ENCODE data around the gene CDKN2A. TPM values are rescaled to one million over a fixed set of nuclear protein-coding genes. Genes with fewer than 3 reads are reported as not detected.

The CDKN2A gene
- total RNA-seq, 4 donors from 2014 or later, result 1.3 to 20.9 (median 2.5) TPM

- no peak for TF ChIP-seq CTCF (IDR thresholded peaks at IDR 0.05; ENCODE audit: low read depth)
Observed at GRCh38 chr9:22036866-22037626, 42.9 kb upstream of the CDKN2A start.

GRCh38 chr9:22035591-22036011 lies 41.4 kb upstream of the CDKN2A start:
- no peak for TF ChIP-seq CTCF (IDR thresholded peaks at IDR 0.05; ENCODE audit: low read depth)

DNA sequence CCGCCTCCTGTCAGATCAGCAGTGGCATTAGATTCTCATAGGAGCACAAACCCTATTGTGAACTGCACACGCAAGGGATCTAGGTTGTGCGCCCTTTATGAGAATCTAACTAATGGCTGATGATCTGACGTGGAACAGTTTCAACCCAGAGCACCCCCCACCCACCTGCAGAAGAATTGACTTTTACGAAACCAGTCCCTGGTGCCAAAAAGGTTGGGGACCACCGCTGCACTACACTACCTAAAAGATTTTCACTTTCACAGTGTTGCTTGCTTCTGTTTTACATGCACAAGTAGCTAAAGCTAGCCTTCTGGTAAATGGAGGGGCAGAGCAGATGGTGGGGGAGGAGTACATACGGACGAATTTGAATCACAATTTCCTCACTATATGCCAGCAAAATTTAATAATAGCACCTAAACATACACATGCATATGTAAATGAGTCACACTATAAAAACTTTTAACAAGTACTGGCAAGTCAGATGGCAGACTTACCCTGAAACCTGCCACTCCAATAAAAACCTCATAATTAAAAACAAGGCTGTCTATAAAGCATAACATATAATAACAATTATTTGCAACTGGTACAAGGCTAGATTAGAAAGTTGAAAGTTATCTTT lies 38.9 kb upstream of the CDKN2A start:
- TF ChIP-seq CTCF (IDR thresholded peaks at IDR 0.05; ENCODE audit: low read depth), result no peak

DNA sequence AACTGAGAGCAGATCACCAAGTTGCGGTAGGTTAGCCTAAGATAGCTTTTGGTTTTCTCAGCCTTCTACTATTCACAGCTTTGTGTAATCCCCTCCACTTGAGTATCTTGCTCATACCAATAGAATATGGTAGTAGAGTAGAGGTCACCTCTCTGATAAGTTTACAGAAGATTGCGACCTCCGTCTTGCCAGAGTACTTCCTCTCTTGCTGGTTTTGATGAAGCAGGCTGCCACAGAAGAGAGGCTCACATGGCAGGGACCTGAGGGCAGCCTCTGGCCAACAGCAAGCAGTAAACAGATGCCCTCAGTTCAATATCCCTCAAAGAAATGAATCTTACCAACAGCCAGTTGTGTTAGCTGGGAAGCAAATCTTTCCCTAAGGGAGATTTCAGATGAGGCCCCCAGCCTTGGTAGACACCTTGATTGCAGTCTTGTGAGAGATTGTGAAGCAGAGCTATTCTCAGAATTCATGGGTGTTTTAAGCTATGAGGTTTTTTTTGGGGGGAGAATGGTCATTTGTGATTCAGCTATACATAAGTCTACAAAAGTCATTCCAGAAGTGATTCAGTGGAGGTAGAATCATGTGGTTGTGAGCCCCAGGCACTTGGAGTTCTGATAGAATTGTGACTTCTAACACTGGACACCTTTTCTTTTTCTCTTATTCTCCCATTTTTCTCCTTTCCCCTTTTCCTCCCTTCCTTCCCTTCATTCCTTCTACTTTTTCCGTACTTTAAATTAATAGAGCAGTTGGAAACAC lies 37.6 kb upstream of the CDKN2A start:
- no peak for TF ChIP-seq CTCF (IDR thresholded peaks at IDR 0.05; ENCODE audit: low read depth)

GRCh38 chr9:22030101-22030598 lies 36.0 kb upstream of the CDKN2A start:
- no peak for TF ChIP-seq CTCF (IDR thresholded peaks at IDR 0.05; ENCODE audit: low read depth)

DNA sequence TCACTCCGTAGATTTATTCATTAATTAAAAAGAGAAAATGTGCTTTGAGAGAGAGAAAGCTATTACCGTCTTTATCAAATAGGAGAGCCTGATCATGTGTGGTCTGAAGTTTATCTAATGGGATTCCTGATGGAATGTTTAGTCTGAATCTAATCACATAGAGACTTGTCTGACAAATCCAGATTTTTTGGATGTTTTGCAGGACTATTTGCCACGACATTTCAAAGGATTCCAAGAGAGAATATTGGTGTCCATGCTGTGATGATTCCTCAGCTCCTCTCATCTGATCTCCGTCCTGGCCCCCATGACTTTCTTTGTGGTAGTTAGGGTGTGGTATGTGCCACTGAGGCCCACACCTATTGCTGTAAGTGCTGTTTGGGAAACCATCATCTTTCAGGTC lies 35.0 kb upstream of the CDKN2A start:
- no peak for TF ChIP-seq CTCF (IDR thresholded peaks at IDR 0.05; ENCODE audit: low read depth)

DNA sequence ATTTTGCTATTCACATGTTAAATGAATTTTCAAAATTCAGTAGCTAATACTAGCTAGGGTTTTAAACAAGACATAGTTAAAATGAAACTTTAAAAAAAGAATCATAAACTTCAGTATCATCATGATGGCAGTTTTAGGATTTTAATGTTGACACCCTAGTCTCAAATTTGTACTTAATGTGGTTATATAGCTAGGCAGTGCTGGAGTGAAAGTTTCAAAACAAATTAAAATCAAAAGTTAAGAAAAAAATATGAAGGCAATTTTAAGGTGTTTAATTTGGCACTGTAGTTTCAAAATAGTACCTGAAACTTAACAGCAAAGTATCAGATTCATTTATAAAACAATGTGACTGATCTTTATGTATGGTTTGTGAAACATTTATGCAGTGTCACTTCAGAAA lies 34.2 kb upstream of the CDKN2A start:
- no peak for TF ChIP-seq CTCF (IDR thresholded peaks at IDR 0.05; ENCODE audit: low read depth)
